Measurements from ENCODE around the gene TBC1D22A.

GRCh38 chr22:47148956-47149728 is 386.7 kb downstream of the TBC1D22A start:
- TF ChIP-seq EZH2 (IDR thresholded peaks at IDR 0.05; ENCODE audit: low read length, unreplicated experiment) (no peak), CTCF (conservative IDR thresholded peaks at IDR 0.05; ENCODE audit: low read depth, low read length) (no peak), EZH2phosphoT487 (IDR thresholded peaks at IDR 0.05; ENCODE audit: borderline replicate concordance, low read length) (no peak)

Measured in PC-3 (cell line).